Fibroblast of lung (primary cell): Measurements from ENCODE around the gene ZBTB33. TPM values are rescaled to one million over a fixed set of nuclear protein-coding genes. Genes with fewer than 3 reads are reported as not detected.

Source experiments
- DNase-seq, 2 donors: peaks; one replicate each; pipeline versions ENCODE4 v3.0.0 to v3.0.0-alpha.2; 2010; ENCODE audit warnings: low read depth in 2 of 2
- H2AFZ ChIP-seq: 2 replicates; pipeline ENCODE4 v1.5.1; 2012; ENCODE audit warnings: low read length, control low read depth, inconsistent platforms
- H3K27ac ChIP-seq: 2 replicates; pipeline ENCODE4 v1.5.1; 2011; ENCODE audit warnings: low read length, control low read depth; ENCODE audit not compliant: insufficient read depth
- H3K27me3 ChIP-seq: 2 replicates; pipeline ENCODE4 v1.5.1; 2011; ENCODE audit warnings: mild to moderate bottlenecking, low read length; ENCODE audit not compliant: control insufficient read depth, insufficient read depth
- H3K36me3 ChIP-seq: 2 replicates; pipeline ENCODE4 v1.5.1; 2011; ENCODE audit warnings: low read length; ENCODE audit not compliant: control insufficient read depth, insufficient read depth
- H3K4me1 ChIP-seq: 2 replicates; pipeline ENCODE4 v1.5.1; 2011; ENCODE audit warnings: low read length; ENCODE audit not compliant: control insufficient read depth, insufficient read depth; ENCODE audit errors: extremely low read depth
- H3K4me2 ChIP-seq: 2 replicates; pipeline ENCODE4 v1.5.1; 2011; ENCODE audit warnings: low read length, control low read depth; ENCODE audit not compliant: insufficient read depth; ENCODE audit errors: extremely low read depth
- H3K4me3 ChIP-seq, 4 experiments: fragments of 200-600 bp in 1 of 4; sonication (generic) in 1 of 4; replicated peaks in 1 of 4; 2 replicates each; pipeline ENCODE4 v1.5.1; 2011 to 2016; ENCODE audit warnings: low read length in 4 of 4, low read depth in 3 of 4, mild to moderate bottlenecking in 3 of 4, control low read depth in 2 of 4, inconsistent platforms in 1 of 4, mixed read lengths in 1 of 4; ENCODE audit not compliant: insufficient read depth in 1 of 4; ENCODE audit errors: control extremely low read depth in 1 of 4
- H3K79me2 ChIP-seq: 2 replicates; pipeline ENCODE4 v1.5.1; 2012; ENCODE audit warnings: mild to moderate bottlenecking, low read length, inconsistent platforms; ENCODE audit not compliant: control insufficient read depth, insufficient read depth
- H3K9ac ChIP-seq: 2 replicates; pipeline ENCODE4 v1.5.1; 2011; ENCODE audit warnings: mild to moderate bottlenecking, low read length, control low read depth; ENCODE audit not compliant: insufficient read depth
- H3K9me3 ChIP-seq: 2 replicates; pipeline ENCODE4 v1.5.1; 2012; ENCODE audit warnings: low read depth, low read length; ENCODE audit not compliant: control insufficient read depth, insufficient read depth
- H4K20me1 ChIP-seq: 2 replicates; pipeline ENCODE4 v1.5.1; 2011; ENCODE audit warnings: low read length; ENCODE audit not compliant: control insufficient read depth, insufficient read depth; ENCODE audit errors: extremely low read depth
- CTCF ChIP-seq, 2 donors: IDR thresholded peaks in 1 of 2; conservative IDR thresholded peaks in 1 of 2; 1 replicate in 1 of 2; 2 replicates in 1 of 2; pipeline ENCODE4 v1.5.1; 2011 to 2012; ENCODE audit warnings: low read length in 2 of 2, control low read depth in 1 of 2, inconsistent platforms in 1 of 2, low read depth in 1 of 2, mild to moderate bottlenecking in 1 of 2
- EZH2 ChIP-seq: IDR thresholded peaks from 2 replicates; pipeline ENCODE4 v1.5.1; 2012; ENCODE audit warnings: low read length, control low read depth, mild to moderate bottlenecking; ENCODE audit errors: missing control alignments
- polyA plus RNA-seq, 2 donors: library from polyadenylated mRNA; depleted of rRNA in 1 of 2; stranded (reverse) in 1 of 2; unstranded in 1 of 2; fragments of >200 nt; gene quantifications; 2 replicates each; pipeline ENCODE4 v1.2.1, GENCODE V29; 2011 to 2012; ENCODE audit warnings: missing spikeins in 1 of 2
- total RNA-seq: library from RNA; depleted of rRNA; stranded (reverse); fragments of >200 nt; gene quantifications from 2 replicates; pipeline ENCODE4 v1.2.1, GENCODE V29; 2014

ZBTB33 gene
- total and polyA plus RNA-seq, 2 donors (not counting 1 experiment from before 2014, with no cell fraction given): 6.6 to 9.7 TPM

- Histone ChIP-seq H2AFZ (no peak overlapping the region), H3K4me1 (no peaks in the 10 kb centered on the region), H3K4me2 (no peak overlapping the region), H3K9me3 (no peaks in the 10 kb centered on the region), H3K79me2 (no peaks in the 10 kb centered on the region), H3K27me3 (no peaks in the 10 kb centered on the region), H3K27ac (no peak overlapping the region), H3K36me3 (no peaks in the 10 kb centered on the region), H3K9ac (no peak overlapping the region), H3K4me3 (no peak overlapping the region), H4K20me1 (no peaks in the 10 kb centered on the region)
- no peak for TF ChIP-seq CTCF (conservative IDR thresholded peaks at IDR 0.05 in 1 of 2, IDR thresholded peaks at IDR 0.05 in 1 of 2; ENCODE audit: low read depth in 1 of 2, low read length in 2 of 2)
- no peak for DNase-seq
Measured at GRCh38 chrX:120294651-120295050, 44.0 kb downstream of the ZBTB33 start.

GRCh38 chrX:120297923-120298322, 47.3 kb downstream of the ZBTB33 start:
- Histone ChIP-seq H3K36me3 (no peaks in the 10 kb centered on the region), H3K79me2 (no peaks in the 10 kb centered on the region), H3K27ac (no peak overlapping the region), H3K27me3 (no peaks in the 10 kb centered on the region), H4K20me1 (no peaks in the 10 kb centered on the region), H3K9ac (no peak overlapping the region), H3K4me2 (no peak overlapping the region), H3K4me1 (no peaks in the 10 kb centered on the region), H3K4me3 (no peak overlapping the region), H2AFZ (no peak overlapping the region), H3K9me3 (no peaks in the 10 kb centered on the region)
- no peak for TF ChIP-seq CTCF (conservative IDR thresholded peaks at IDR 0.05 in 1 of 2, IDR thresholded peaks at IDR 0.05 in 1 of 2; ENCODE audit: low read depth in 1 of 2, low read length in 2 of 2)
- TF ChIP-seq EZH2: no peak
- no peak for DNase-seq

- H3K9ac ChIP-seq: no peak overlapping the region
- no peak overlapping the region for H3K4me2 ChIP-seq
- H2AFZ ChIP-seq: no peak overlapping the region
- no peak for DNase-seq
- no peak for TF ChIP-seq EZH2
- no peak for TF ChIP-seq CTCF (conservative IDR thresholded peaks at IDR 0.05 in 1 of 2, IDR thresholded peaks at IDR 0.05 in 1 of 2; ENCODE audit: low read depth in 1 of 2, low read length in 2 of 2)
- no peaks in the 10 kb centered on the region for H3K27me3 ChIP-seq
- no peaks in the 10 kb centered on the region for H3K9me3 ChIP-seq
- H3K4me1 ChIP-seq: no peaks in the 10 kb centered on the region
- H3K36me3 ChIP-seq: no peaks in the 10 kb centered on the region
- no peaks in the 10 kb centered on the region for H4K20me1 ChIP-seq
- no peak overlapping the region for H3K27ac ChIP-seq
- no peaks in the 10 kb centered on the region for H3K79me2 ChIP-seq
- H3K4me3 ChIP-seq: no peak overlapping the region
Measured at GRCh38 chrX:120299928-120300327, 49.3 kb downstream of the ZBTB33 start.
